Astrocyte (in vitro differentiated cells and primary cell): ENCODE data around the gene ADAMTS16.

ENCODE experiments used
- EZH2 ChIP-seq: IDR thresholded peaks from 2 replicates; pipeline ENCODE4 v1.6.1; 2012; ENCODE audit warnings: mild to moderate bottlenecking, low read length, inconsistent platforms; ENCODE audit not compliant: insufficient read depth
- TF ChIP-seq, protein P1 (sequence below): IDR thresholded peaks from 2 replicates; pipeline ENCODE4 v1.5.1; 2011; ENCODE audit warnings: low read depth, mild to moderate bottlenecking, inconsistent platforms, low read length, moderate library complexity; ENCODE audit not compliant: insufficient read depth

DNA sequence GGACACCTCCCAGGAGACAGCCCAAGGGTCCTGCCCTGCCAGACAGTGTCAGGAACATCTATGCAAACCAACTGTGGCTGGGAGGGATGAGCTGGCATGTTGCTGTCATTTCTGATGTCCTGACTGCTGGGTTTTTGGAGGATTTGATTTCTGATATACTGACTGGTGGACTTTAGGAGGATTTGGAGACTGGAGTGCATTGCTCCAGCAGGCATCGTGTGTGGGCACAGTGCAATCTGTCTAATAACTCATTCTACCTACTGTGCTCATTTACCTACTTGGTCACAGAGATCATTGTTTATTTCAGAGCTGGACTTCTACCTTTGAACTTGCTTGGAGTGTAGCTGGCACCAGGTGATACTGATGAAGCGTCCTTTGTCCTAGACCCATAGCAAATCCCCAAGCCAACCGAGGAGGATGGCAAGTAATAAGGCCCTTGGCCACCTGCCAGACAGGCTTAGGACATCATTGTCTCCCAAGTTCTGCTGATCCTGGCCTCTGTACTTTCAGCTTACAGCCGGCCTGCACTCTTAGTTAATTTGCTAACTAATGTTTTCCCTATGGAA is 158.0 kb downstream of the ADAMTS16 start:
- TF ChIP-seq, protein P1, sequence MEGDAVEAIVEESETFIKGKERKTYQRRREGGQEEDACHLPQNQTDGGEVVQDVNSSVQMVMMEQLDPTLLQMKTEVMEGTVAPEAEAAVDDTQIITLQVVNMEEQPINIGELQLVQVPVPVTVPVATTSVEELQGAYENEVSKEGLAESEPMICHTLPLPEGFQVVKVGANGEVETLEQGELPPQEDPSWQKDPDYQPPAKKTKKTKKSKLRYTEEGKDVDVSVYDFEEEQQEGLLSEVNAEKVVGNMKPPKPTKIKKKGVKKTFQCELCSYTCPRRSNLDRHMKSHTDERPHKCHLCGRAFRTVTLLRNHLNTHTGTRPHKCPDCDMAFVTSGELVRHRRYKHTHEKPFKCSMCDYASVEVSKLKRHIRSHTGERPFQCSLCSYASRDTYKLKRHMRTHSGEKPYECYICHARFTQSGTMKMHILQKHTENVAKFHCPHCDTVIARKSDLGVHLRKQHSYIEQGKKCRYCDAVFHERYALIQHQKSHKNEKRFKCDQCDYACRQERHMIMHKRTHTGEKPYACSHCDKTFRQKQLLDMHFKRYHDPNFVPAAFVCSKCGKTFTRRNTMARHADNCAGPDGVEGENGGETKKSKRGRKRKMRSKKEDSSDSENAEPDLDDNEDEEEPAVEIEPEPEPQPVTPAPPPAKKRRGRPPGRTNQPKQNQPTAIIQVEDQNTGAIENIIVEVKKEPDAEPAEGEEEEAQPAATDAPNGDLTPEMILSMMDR, result no peak
- TF ChIP-seq EZH2, result no peak
